Measurements from ENCODE around the gene TMEM236.

The TMEM236 gene

DNA sequence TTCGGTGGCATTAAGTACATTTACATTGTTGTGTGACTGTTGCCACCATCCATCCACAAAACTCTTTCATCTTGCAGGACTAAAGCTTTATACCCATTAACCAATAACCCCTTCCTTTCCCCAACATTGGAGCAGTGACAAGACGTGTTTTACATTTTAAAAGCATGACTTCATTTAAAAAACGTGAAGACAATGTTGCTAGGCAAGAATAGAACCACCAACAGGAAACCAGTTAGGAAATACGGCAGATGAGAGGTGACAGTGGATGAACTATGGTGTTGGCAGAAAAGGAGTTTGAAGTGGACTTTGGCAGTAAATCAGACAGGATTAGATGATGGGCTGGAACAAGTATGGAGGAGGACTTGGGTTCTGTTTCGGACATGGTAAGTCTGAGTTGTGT, 17.0 kb downstream of the TMEM236 start:
- H3K27ac ChIP-seq (ENCODE audit: low read length): no peak overlapping the region
- no peaks in the 10 kb centered on the region for H3K9me3 ChIP-seq (ENCODE audit: insufficient read depth, low read length)
- no peaks in the 10 kb centered on the region for H3K79me2 ChIP-seq (ENCODE audit: low read length)
- no peak overlapping the region for H3K9ac ChIP-seq (ENCODE audit: low read length)
- no peak overlapping the region for H2AFZ ChIP-seq (ENCODE audit: low read depth, low read length)
- no peaks in the 10 kb centered on the region for H3K27me3 ChIP-seq (ENCODE audit: low read depth, low read length)
- H4K20me1 ChIP-seq (ENCODE audit: insufficient read depth, low read length): no peaks in the 10 kb centered on the region
- H3K36me3 ChIP-seq (replicated peaks; ENCODE audit: low read depth, low read length): no peaks in the 10 kb centered on the region
- H3K4me3 ChIP-seq (ENCODE audit: low read length): no peak overlapping the region
- 0 out of 2 replicates have a peak, but pooled peaks cover 5% of the 10 kb centered on the region for H3K4me1 ChIP-seq (ENCODE audit: low read length)
- H3K4me2 ChIP-seq (ENCODE audit: low read length): no peak overlapping the region
- TF ChIP-seq EZH2phosphoT487 (IDR thresholded peaks at IDR 0.05; ENCODE audit: low read depth): no peak
- TF ChIP-seq, protein P1, sequence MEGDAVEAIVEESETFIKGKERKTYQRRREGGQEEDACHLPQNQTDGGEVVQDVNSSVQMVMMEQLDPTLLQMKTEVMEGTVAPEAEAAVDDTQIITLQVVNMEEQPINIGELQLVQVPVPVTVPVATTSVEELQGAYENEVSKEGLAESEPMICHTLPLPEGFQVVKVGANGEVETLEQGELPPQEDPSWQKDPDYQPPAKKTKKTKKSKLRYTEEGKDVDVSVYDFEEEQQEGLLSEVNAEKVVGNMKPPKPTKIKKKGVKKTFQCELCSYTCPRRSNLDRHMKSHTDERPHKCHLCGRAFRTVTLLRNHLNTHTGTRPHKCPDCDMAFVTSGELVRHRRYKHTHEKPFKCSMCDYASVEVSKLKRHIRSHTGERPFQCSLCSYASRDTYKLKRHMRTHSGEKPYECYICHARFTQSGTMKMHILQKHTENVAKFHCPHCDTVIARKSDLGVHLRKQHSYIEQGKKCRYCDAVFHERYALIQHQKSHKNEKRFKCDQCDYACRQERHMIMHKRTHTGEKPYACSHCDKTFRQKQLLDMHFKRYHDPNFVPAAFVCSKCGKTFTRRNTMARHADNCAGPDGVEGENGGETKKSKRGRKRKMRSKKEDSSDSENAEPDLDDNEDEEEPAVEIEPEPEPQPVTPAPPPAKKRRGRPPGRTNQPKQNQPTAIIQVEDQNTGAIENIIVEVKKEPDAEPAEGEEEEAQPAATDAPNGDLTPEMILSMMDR (IDR thresholded peaks at IDR 0.05; ENCODE audit: low read depth, low read length): no peak

DNA sequence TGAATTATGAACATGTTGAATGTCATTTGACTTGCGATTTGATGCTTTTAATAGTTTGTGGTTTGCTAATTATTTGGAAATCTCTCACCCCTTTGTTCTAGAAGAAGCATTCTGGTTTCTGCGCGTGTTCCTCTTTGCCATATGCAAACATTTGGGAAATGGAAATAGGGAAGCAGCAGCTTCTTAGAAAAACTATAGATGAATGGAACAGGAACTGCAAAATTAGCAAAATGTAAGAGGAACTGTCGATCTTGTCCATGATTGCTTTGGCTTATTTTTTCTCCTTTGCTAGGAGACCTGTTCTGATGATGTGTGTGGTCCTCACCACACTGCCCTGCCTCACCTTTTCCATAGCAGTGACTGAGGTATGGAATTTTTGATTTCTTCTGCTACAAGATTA, 19.0 kb downstream of the TMEM236 start:
- no peak overlapping the region for H3K4me2 ChIP-seq (ENCODE audit: low read length)

DNA sequence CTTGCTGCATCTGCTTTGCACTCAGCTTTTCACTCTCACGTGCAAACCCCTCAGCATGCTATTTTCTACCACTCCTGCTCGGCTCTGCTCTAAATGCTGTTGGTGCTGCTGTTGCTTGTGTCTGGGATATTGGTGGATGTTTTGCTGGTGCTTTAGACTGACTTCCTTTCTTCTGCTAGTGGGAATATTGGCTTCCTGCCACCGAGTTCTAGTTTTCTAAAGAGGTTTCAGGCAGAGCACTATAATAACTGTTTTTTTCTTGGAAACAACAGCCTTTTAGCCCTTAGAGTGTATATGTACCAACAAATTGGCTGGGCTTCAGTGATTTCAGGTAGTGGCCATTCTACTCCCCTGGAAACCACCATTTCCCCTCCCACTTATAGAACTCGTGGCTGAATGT, 27.8 kb downstream of the TMEM236 start:
- H4K20me1 ChIP-seq (ENCODE audit: insufficient read depth, low read length): no peaks in the 10 kb centered on the region
- no peaks in the 10 kb centered on the region for H3K36me3 ChIP-seq (replicated peaks; ENCODE audit: low read depth, low read length)
- no peak overlapping the region for H3K27ac ChIP-seq (ENCODE audit: low read length)
- no peak overlapping the region for H2AFZ ChIP-seq (ENCODE audit: low read depth, low read length)
- no peak overlapping the region for H3K9ac ChIP-seq (ENCODE audit: low read length)
- H3K4me3 ChIP-seq (ENCODE audit: low read length): no peak overlapping the region
- no peak overlapping the region for H3K4me2 ChIP-seq (ENCODE audit: low read length)
- no peaks in the 10 kb centered on the region for H3K9me3 ChIP-seq (ENCODE audit: insufficient read depth, low read length)
- H3K79me2 ChIP-seq (ENCODE audit: low read length): no peaks in the 10 kb centered on the region
- no peaks in the 10 kb centered on the region for H3K27me3 ChIP-seq (ENCODE audit: low read depth, low read length)
- no peak for TF ChIP-seq EZH2phosphoT487 (IDR thresholded peaks at IDR 0.05; ENCODE audit: low read depth)
- H3K4me1 ChIP-seq (ENCODE audit: low read length): peaks cover 10% of the 10 kb centered on the region

More for the DNA sequence above, 19.0 kb downstream of the TMEM236 start:
- Histone ChIP-seq H3K9ac (ENCODE audit: low read length) (no peak overlapping the region), H2AFZ (ENCODE audit: low read depth, low read length) (no peak overlapping the region), H3K36me3 (replicated peaks; ENCODE audit: low read depth, low read length) (no peaks in the 10 kb centered on the region), H3K4me3 (ENCODE audit: low read length) (no peak overlapping the region), H4K20me1 (ENCODE audit: insufficient read depth, low read length) (no peaks in the 10 kb centered on the region), H3K79me2 (ENCODE audit: low read length) (no peaks in the 10 kb centered on the region), H3K27me3 (ENCODE audit: low read depth, low read length) (no peaks in the 10 kb centered on the region), H3K27ac (ENCODE audit: low read length) (no peak overlapping the region), H3K4me1 (ENCODE audit: low read length) (0 out of 2 replicates have a peak, but pooled peaks cover 5% of the 10 kb centered on the region), H3K9me3 (ENCODE audit: insufficient read depth, low read length) (no peaks in the 10 kb centered on the region)
- TF ChIP-seq, protein P1 (IDR thresholded peaks at IDR 0.05; ENCODE audit: low read depth, low read length): no peak
- TF ChIP-seq EZH2phosphoT487 (IDR thresholded peaks at IDR 0.05; ENCODE audit: low read depth): no peak

DNA sequence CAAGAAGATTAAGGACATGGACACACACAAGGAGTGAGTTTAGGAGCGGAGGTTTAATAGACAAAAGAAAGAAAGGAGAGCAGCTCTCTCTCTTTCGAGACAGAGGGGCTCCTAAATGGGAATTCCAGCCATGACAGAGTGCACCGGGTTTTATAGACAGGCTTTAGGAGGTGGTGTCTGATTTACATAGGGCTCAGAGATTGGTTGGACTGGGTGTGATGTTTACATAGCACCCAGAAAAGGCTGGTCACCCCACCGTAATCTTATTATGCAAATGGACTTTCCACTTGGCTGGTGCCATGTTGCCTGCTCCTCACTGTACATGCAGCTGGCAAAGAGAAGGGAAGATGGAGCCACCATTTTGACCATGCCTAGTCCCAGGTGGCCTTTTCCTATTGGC, 28.7 kb downstream of the TMEM236 start:
- Histone ChIP-seq H2AFZ (ENCODE audit: low read depth, low read length) (no peak overlapping the region), H3K4me2 (ENCODE audit: low read length) (no peak overlapping the region), H3K27me3 (ENCODE audit: low read depth, low read length) (no peaks in the 10 kb centered on the region), H3K36me3 (replicated peaks; ENCODE audit: low read depth, low read length) (no peaks in the 10 kb centered on the region), H3K79me2 (ENCODE audit: low read length) (no peaks in the 10 kb centered on the region), H3K4me3 (ENCODE audit: low read length) (no peak overlapping the region), H3K27ac (ENCODE audit: low read length) (no peak overlapping the region), H3K9ac (ENCODE audit: low read length) (no peak overlapping the region), H3K9me3 (ENCODE audit: insufficient read depth, low read length) (no peaks in the 10 kb centered on the region), H3K4me1 (ENCODE audit: low read length) (peaks cover 10% of the 10 kb centered on the region), H4K20me1 (ENCODE audit: insufficient read depth, low read length) (no peaks in the 10 kb centered on the region)
- TF ChIP-seq, protein P1 (IDR thresholded peaks at IDR 0.05; ENCODE audit: low read depth, low read length): no peak
- no peak for TF ChIP-seq EZH2phosphoT487 (IDR thresholded peaks at IDR 0.05; ENCODE audit: low read depth)

DNA sequence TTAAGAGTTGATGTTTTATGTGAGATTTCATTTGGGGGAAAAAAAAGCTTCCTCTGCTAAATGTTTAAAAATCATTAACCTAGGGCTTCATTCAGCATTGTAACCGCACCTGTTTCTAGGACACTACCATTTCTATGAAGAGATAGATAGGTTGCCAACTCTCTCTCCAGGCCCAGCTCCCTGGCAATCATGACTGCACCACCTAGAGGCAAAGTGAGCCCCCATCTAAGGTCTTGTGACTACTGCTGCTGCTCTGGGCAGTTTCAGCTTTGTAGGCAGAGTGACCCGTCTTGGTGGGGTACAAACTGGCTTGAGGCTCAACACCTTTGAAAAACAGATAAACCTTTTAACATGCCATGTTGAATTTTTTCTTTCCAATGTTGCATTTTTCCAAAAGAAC, 29.9 kb downstream of the TMEM236 start:
- no peak overlapping the region for H3K4me2 ChIP-seq (ENCODE audit: low read length)
- no peak overlapping the region for H3K4me3 ChIP-seq (ENCODE audit: low read length)
- H3K9me3 ChIP-seq (ENCODE audit: insufficient read depth, low read length): no peaks in the 10 kb centered on the region
- H3K36me3 ChIP-seq (replicated peaks; ENCODE audit: low read depth, low read length): no peaks in the 10 kb centered on the region
- peaks cover 10% of the 10 kb centered on the region for H3K4me1 ChIP-seq (ENCODE audit: low read length)
- H3K27me3 ChIP-seq (ENCODE audit: low read depth, low read length): no peaks in the 10 kb centered on the region
- TF ChIP-seq, protein P1 (IDR thresholded peaks at IDR 0.05; ENCODE audit: low read depth, low read length): no peak; the same call in 1 of the 2 replicates
- no peak for TF ChIP-seq EZH2phosphoT487 (IDR thresholded peaks at IDR 0.05; ENCODE audit: low read depth)
- H4K20me1 ChIP-seq (ENCODE audit: insufficient read depth, low read length): no peaks in the 10 kb centered on the region
- no peak overlapping the region for H2AFZ ChIP-seq (ENCODE audit: low read depth, low read length)
- H3K27ac ChIP-seq (ENCODE audit: low read length): no peak overlapping the region
- H3K79me2 ChIP-seq (ENCODE audit: low read length): no peaks in the 10 kb centered on the region
- no peak overlapping the region for H3K9ac ChIP-seq (ENCODE audit: low read length)
